ENCODE results near the gene ASTN2.

The ASTN2 gene

DNA sequence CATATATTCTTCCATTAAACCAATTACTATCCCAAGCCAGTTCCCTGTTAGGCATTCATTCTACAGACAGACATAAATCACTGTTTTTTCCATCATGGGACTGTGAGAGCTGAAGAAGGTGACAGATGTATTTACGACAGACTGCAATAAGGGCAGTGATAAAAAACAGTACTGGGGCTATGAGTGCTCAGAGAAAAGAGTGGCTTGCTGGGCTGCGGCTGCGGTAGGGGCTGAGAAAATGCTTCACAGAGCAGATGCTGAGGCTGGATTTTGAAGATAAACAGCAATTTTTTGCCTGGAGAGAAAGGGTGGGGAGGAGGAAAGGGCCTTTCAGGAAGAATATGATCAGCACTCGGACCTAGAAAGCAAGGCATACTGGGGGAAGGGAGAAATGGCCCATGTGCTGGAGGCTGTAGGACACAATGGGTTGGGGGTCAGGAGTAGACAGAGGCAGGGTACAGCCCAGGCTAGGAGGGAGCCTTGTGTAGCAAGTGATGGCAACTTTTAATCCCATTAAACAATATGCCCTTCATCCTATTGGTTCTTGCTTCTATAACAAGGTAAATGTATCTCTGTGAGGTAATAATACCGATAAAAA lies 279.3 kb downstream of the ASTN2 start:
- no peak for DNase-seq
- Histone ChIP-seq H3K79me2 (ENCODE audit: insufficient read depth, low read length) (no peaks in the 10 kb centered on the region), H3K27ac (ENCODE audit: low read length) (no peak overlapping the region), H3K36me3 (ENCODE audit: insufficient read depth, low read length) (no peaks in the 10 kb centered on the region), H3K4me2 (ENCODE audit: insufficient read depth, low read length) (no peak overlapping the region), H3K9ac (ENCODE audit: low read depth, low read length) (no peak overlapping the region), H3K4me1 (ENCODE audit: insufficient read depth, low read length) (no peaks in the 10 kb centered on the region), H4K20me1 (ENCODE audit: insufficient read depth, low read length) (no peaks in the 10 kb centered on the region), H3K27me3 (ENCODE audit: insufficient read depth, low read length, poor library complexity) (peaks cover 3% of the 10 kb centered on the region), H3K4me3 (ENCODE audit: low read depth in 1 of 2, low read length in 2 of 2) (no peak overlapping the region), H2AFZ (ENCODE audit: low read depth, low read length) (no peak overlapping the region), H3K9me3 (ENCODE audit: insufficient read depth, low read length, severe bottlenecking) (no peaks in the 10 kb centered on the region)
- no peak for TF ChIP-seq EZH2 (IDR thresholded peaks at IDR 0.05; ENCODE audit: borderline replicate concordance, low read depth, low read length, severe bottlenecking)
- TF ChIP-seq, protein P1, sequence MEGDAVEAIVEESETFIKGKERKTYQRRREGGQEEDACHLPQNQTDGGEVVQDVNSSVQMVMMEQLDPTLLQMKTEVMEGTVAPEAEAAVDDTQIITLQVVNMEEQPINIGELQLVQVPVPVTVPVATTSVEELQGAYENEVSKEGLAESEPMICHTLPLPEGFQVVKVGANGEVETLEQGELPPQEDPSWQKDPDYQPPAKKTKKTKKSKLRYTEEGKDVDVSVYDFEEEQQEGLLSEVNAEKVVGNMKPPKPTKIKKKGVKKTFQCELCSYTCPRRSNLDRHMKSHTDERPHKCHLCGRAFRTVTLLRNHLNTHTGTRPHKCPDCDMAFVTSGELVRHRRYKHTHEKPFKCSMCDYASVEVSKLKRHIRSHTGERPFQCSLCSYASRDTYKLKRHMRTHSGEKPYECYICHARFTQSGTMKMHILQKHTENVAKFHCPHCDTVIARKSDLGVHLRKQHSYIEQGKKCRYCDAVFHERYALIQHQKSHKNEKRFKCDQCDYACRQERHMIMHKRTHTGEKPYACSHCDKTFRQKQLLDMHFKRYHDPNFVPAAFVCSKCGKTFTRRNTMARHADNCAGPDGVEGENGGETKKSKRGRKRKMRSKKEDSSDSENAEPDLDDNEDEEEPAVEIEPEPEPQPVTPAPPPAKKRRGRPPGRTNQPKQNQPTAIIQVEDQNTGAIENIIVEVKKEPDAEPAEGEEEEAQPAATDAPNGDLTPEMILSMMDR (IDR thresholded peaks at IDR 0.05; ENCODE audit: borderline replicate concordance, extremely low read depth, low read length, poor library complexity, severe bottlenecking), result no peak
- ATAC-seq (ENCODE audit: insufficient read depth, low read depth), result no peak

DNA sequence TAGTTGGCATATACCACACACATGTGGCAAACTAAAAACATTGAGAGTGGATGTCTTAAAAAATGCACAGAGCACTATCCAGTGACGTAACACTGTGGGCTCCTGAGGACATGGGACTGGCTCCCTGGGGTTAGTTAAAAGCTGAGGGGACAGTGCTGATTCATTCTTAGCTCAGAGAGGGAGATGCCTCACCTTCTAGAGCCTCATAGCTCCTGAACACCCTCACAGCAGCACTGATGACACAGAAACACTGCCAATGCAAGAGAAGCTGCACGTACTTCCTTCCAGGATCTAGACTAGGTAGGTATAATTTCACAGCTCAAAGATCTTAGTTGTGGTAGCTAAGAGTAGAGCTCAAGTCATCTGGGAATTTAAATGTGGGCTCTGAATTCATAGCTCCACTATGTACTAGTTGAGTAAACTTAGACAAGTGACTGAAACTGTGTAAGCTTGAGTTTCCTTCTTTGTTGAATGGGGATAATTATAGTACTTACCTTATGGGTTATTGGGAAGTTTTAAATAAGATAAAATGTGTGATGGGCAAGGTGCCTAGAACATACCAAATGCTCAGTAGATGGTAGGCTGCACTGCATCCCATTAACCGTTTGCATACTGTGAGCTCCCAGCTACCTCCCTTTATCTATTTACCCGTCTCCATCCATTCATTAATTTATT lies 279.9 kb downstream of the ASTN2 start:
- ATAC-seq (ENCODE audit: insufficient read depth, low read depth), result no peak
- H3K4me1 ChIP-seq (ENCODE audit: insufficient read depth, low read length), result no peaks in the 10 kb centered on the region
- no peak overlapping the region for H2AFZ ChIP-seq (ENCODE audit: low read depth, low read length)
- TF ChIP-seq, protein P1 (IDR thresholded peaks at IDR 0.05; ENCODE audit: borderline replicate concordance, extremely low read depth, low read length, poor library complexity, severe bottlenecking), result no peak
- TF ChIP-seq EZH2 (IDR thresholded peaks at IDR 0.05; ENCODE audit: borderline replicate concordance, low read depth, low read length, severe bottlenecking), result no peak
- H3K9me3 ChIP-seq (ENCODE audit: insufficient read depth, low read length, severe bottlenecking), result no peaks in the 10 kb centered on the region
- H3K4me3 ChIP-seq (ENCODE audit: low read depth in 1 of 2, low read length in 2 of 2), result no peak overlapping the region
- H3K79me2 ChIP-seq (ENCODE audit: insufficient read depth, low read length), result no peaks in the 10 kb centered on the region
- no peaks in the 10 kb centered on the region for H3K36me3 ChIP-seq (ENCODE audit: insufficient read depth, low read length)
- H4K20me1 ChIP-seq (ENCODE audit: insufficient read depth, low read length), result no peaks in the 10 kb centered on the region
- no peak overlapping the region for H3K4me2 ChIP-seq (ENCODE audit: insufficient read depth, low read length)
- no peak overlapping the region for H3K27ac ChIP-seq (ENCODE audit: low read length)
- no peak for DNase-seq
- H3K9ac ChIP-seq (ENCODE audit: low read depth, low read length), result no peak overlapping the region
- H3K27me3 ChIP-seq (ENCODE audit: insufficient read depth, low read length, poor library complexity), result peaks cover 3% of the 10 kb centered on the region

DNA sequence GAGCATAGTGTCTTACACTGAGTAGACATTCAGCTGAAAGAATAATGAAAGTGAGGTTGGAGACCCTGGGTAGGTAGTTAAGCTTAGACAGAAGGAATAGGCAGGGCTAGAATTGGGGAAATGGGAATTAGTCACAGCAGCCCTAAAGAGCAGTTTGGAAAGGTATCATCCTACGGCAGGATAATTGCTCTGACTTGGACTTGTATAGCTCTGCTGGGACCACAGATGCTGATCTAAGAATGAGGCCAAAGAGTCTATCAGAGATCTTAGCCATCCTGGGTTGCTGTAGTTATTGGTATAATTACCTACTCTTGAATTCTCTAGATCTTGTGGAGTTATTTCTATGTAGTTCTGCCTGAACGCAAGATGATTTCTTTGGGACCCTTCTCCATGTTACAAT lies 288.0 kb downstream of the ASTN2 start:
- H2AFZ ChIP-seq (ENCODE audit: low read depth, low read length), result no peak overlapping the region
- no peak overlapping the region for H3K4me2 ChIP-seq (ENCODE audit: insufficient read depth, low read length)
- H3K9ac ChIP-seq (ENCODE audit: low read depth, low read length), result no peak overlapping the region
- H3K4me3 ChIP-seq (ENCODE audit: low read depth in 1 of 2, low read length in 2 of 2), result no peak overlapping the region
- H3K27me3 ChIP-seq (ENCODE audit: insufficient read depth, low read length, poor library complexity), result no peaks in the 10 kb centered on the region
- no peaks in the 10 kb centered on the region for H3K36me3 ChIP-seq (ENCODE audit: insufficient read depth, low read length)
- TF ChIP-seq EZH2 (IDR thresholded peaks at IDR 0.05; ENCODE audit: borderline replicate concordance, low read depth, low read length, severe bottlenecking), result no peak
- TF ChIP-seq, protein P1 (IDR thresholded peaks at IDR 0.05; ENCODE audit: borderline replicate concordance, extremely low read depth, low read length, poor library complexity, severe bottlenecking), result no peak
- ATAC-seq (ENCODE audit: insufficient read depth, low read depth) (no peak), DNase-seq (no peak)
- H4K20me1 ChIP-seq (ENCODE audit: insufficient read depth, low read length), result no peaks in the 10 kb centered on the region
- no peaks in the 10 kb centered on the region for H3K9me3 ChIP-seq (ENCODE audit: insufficient read depth, low read length, severe bottlenecking)
- no peak overlapping the region for H3K27ac ChIP-seq (ENCODE audit: low read length)
- H3K4me1 ChIP-seq (ENCODE audit: insufficient read depth, low read length), result no peaks in the 10 kb centered on the region
- H3K79me2 ChIP-seq (ENCODE audit: insufficient read depth, low read length), result no peaks in the 10 kb centered on the region

All from DND-41 (cell line).